ENCODE measurements around the gene SLC30A5. TPM values are rescaled to one million over a fixed set of nuclear protein-coding genes. Genes with fewer than 3 reads are reported as not detected.
"Not testable (repeated sequence)": the region's sequence is repeated elsewhere in the genome, so short reads cannot be mapped to it uniquely, and the experiment has no call there.

SLC30A5 gene
- total RNA-seq, 1 experiment from 2014 or later = 61.8 TPM

GRCh38 chr5:69134126-69134525 lies 40.3 kb downstream of the SLC30A5 start:
- Mint-ChIP-seq H3K27me3 (ENCODE audit: insufficient read depth, unreplicated experiment) (no peaks in the 10 kb centered on the region), H3K27ac (ENCODE audit: low read depth, unreplicated experiment) (no peak overlapping the region), H3K9me3 (ENCODE audit: unreplicated experiment) (no peaks in the 10 kb centered on the region), H3K36me3 (ENCODE audit: insufficient read depth, unreplicated experiment) (peaks cover 47% of the 10 kb centered on the region), H3K4me3 (ENCODE audit: unreplicated experiment) (no peak overlapping the region), H3K4me1 (ENCODE audit: insufficient read depth, unreplicated experiment) (no peaks in the 10 kb centered on the region)
- POLR2A ChIA-PET = no interaction called here
- DNase-seq (ENCODE audit: unreplicated experiment) = no peak
- CTCF ChIA-PET = interaction anchor here (0.6 kb wide), 1 partner anchor 236 kb away, joined by 3 read pairs; no protein-coding TSS in a partner anchor
- intact Hi-C loops (cut with micrococcal nuclease) = no loop called here
- no peak for TF ChIP-seq CTCF (IDR thresholded peaks at IDR 0.05; ENCODE audit: unreplicated experiment)
- no TSS peak for BruUV-seq (replicated peaks)

- CTCF ChIA-PET = no interaction called here
- POLR2A ChIA-PET = no interaction called here
- intact Hi-C loops (cut with micrococcal nuclease) = no loop called here
- BruUV-seq (replicated peaks) = no TSS peak
- no peak for DNase-seq (ENCODE audit: unreplicated experiment)
- peaks cover 40% of the 10 kb centered on the region for H3K36me3 Mint-ChIP-seq (ENCODE audit: insufficient read depth, unreplicated experiment)
- H3K9me3 Mint-ChIP-seq (ENCODE audit: unreplicated experiment) = no peaks in the 10 kb centered on the region
- no peaks in the 10 kb centered on the region for H3K27me3 Mint-ChIP-seq (ENCODE audit: insufficient read depth, unreplicated experiment)
- H3K27ac Mint-ChIP-seq (ENCODE audit: low read depth, unreplicated experiment) = no peak overlapping the region
- H3K4me3 Mint-ChIP-seq (ENCODE audit: unreplicated experiment) = no peak overlapping the region
- no peaks in the 10 kb centered on the region for H3K4me1 Mint-ChIP-seq (ENCODE audit: insufficient read depth, unreplicated experiment)
- TF ChIP-seq CTCF (IDR thresholded peaks at IDR 0.05; ENCODE audit: unreplicated experiment) = no peak
Measured at GRCh38 chr5:69136293-69136692, 42.5 kb downstream of the SLC30A5 start.

GRCh38 chr5:69137208-69137607 lies 43.4 kb downstream of the SLC30A5 start:
- CTCF ChIA-PET; H3K27me3 Mint-ChIP-seq (ENCODE audit: insufficient read depth, unreplicated experiment); H3K4me3 Mint-ChIP-seq (ENCODE audit: unreplicated experiment); DNase-seq (ENCODE audit: unreplicated experiment); H3K9me3 Mint-ChIP-seq (ENCODE audit: unreplicated experiment); BruUV-seq (replicated peaks); H3K27ac Mint-ChIP-seq (ENCODE audit: low read depth, unreplicated experiment); H3K4me1 Mint-ChIP-seq (ENCODE audit: insufficient read depth, unreplicated experiment); intact Hi-C loops (cut with micrococcal nuclease); POLR2A ChIA-PET: not testable (repeated sequence)
- peaks cover 31% of the 10 kb centered on the region for H3K36me3 Mint-ChIP-seq (ENCODE audit: insufficient read depth, unreplicated experiment)

- Mint-ChIP-seq H3K4me3 (ENCODE audit: unreplicated experiment) (no peak overlapping the region), H3K27ac (ENCODE audit: low read depth, unreplicated experiment) (no peak overlapping the region), H3K4me1 (ENCODE audit: insufficient read depth, unreplicated experiment) (no peaks in the 10 kb centered on the region), H3K9me3 (ENCODE audit: unreplicated experiment) (no peaks in the 10 kb centered on the region), H3K36me3 (ENCODE audit: insufficient read depth, unreplicated experiment) (peaks cover 27% of the 10 kb centered on the region), H3K27me3 (ENCODE audit: insufficient read depth, unreplicated experiment) (no peaks in the 10 kb centered on the region)
- POLR2A ChIA-PET = no interaction called here
- no peak for TF ChIP-seq CTCF (IDR thresholded peaks at IDR 0.05; ENCODE audit: unreplicated experiment)
- no peak for DNase-seq (ENCODE audit: unreplicated experiment)
- intact Hi-C loops (cut with micrococcal nuclease) = no loop called here
- CTCF ChIA-PET = no interaction called here
- no TSS peak for BruUV-seq (replicated peaks)
Measured at GRCh38 chr5:69137807-69138206, 44.0 kb downstream of the SLC30A5 start.

GRCh38 chr5:69138766-69139165 lies 45.0 kb downstream of the SLC30A5 start:
- BruUV-seq (replicated peaks) = no TSS peak
- H3K27ac Mint-ChIP-seq (ENCODE audit: low read depth, unreplicated experiment) = no peak overlapping the region

GRCh38 chr5:69140239-69140638 lies 46.4 kb downstream of the SLC30A5 start:
- intact Hi-C loops (cut with micrococcal nuclease); H3K27me3 Mint-ChIP-seq (ENCODE audit: insufficient read depth, unreplicated experiment); DNase-seq (ENCODE audit: unreplicated experiment); POLR2A ChIA-PET; H3K4me1 Mint-ChIP-seq (ENCODE audit: insufficient read depth, unreplicated experiment); H3K4me3 Mint-ChIP-seq (ENCODE audit: unreplicated experiment); H3K27ac Mint-ChIP-seq (ENCODE audit: low read depth, unreplicated experiment); H3K9me3 Mint-ChIP-seq (ENCODE audit: unreplicated experiment); H3K36me3 Mint-ChIP-seq (ENCODE audit: insufficient read depth, unreplicated experiment); BruUV-seq (replicated peaks): not testable (repeated sequence)
- CTCF ChIA-PET = interaction anchor here (1.1 to 1.4 kb wide), 2 partner anchors 12 to 46 kb away, joined by 4 to 5 read pairs; no protein-coding TSS in a partner anchor

More at GRCh38 chr5:69138766-69139165, 45.0 kb downstream of the SLC30A5 start:
- intact Hi-C loops (cut with micrococcal nuclease) = no loop called here
- Mint-ChIP-seq H3K4me3 (ENCODE audit: unreplicated experiment) (no peak overlapping the region), H3K36me3 (ENCODE audit: insufficient read depth, unreplicated experiment) (peaks cover 21% of the 10 kb centered on the region), H3K9me3 (ENCODE audit: unreplicated experiment) (no peaks in the 10 kb centered on the region), H3K27me3 (ENCODE audit: insufficient read depth, unreplicated experiment) (no peaks in the 10 kb centered on the region), H3K4me1 (ENCODE audit: insufficient read depth, unreplicated experiment) (no peaks in the 10 kb centered on the region)
- no peak for TF ChIP-seq CTCF (IDR thresholded peaks at IDR 0.05; ENCODE audit: unreplicated experiment)
- POLR2A ChIA-PET = no interaction called here
- no peak for DNase-seq (ENCODE audit: unreplicated experiment)
- CTCF ChIA-PET = no interaction called here
